ENCODE measurements around the gene SPART.
"Not testable (repeated sequence)": the region's sequence is repeated elsewhere in the genome, so short reads cannot be mapped to it uniquely, and the experiment has no call there.

Gene SPART

DNA sequence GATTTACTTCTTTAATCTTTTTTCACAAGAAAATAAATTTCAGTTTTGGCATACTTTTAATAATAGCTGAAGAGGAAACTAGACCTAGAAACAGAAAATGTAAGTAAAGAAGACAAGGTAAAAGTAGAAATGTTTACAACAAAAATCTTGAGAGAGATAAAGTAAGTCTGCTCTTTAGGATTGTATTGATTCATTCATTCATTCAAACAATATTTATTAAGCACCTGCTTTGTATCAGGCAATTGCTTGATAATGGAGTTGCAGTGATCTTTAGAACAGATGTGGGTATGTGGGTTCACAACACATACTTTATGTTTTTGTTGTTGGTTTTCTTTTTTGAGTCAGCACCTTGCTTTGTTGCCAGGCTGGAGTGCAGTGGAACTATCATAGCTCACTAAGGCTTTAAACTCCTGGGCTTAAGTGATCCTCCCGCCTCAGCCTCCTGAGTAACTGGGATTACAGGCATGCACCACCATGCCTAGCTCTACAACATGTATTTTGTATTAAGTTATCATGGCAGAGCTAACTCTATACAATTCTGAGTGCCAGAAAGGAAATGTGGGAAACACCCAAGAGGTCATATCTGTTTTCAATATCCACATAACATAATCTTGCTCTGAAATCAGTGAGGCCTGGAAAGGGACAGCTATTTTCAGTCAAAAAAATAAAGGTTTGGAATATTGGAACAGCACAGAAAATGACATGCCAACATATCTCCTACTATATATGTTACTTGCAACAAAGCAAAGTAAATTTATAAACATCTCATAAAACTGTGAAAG is 8.8 kb upstream of the SPART start:
- DNase-seq (ENCODE audit: low read depth in 3 of 3, low spot score in 1 of 3) = no peak

DNA sequence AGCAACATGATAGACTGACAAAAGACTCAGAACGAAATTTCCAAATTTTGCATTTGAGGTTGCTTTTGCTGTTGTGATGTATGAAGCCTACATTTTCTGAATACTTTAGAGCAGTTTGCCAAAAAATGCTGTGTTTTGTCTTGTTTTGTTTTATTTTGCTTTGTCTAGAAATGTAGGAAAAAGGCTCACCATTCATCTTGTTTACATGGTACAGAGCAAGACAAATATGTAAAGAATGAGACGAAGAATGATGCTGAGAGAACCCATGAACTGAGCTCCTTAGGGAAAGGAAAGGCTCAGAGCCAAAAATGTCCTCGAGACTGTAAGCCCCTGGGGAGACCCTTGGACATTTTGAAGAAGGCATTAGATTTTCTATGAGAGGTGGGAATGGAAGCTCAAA is 6.8 kb upstream of the SPART start:
- DNase-seq (ENCODE audit: low read depth in 3 of 3, low spot score in 1 of 3) = no peak

DNA sequence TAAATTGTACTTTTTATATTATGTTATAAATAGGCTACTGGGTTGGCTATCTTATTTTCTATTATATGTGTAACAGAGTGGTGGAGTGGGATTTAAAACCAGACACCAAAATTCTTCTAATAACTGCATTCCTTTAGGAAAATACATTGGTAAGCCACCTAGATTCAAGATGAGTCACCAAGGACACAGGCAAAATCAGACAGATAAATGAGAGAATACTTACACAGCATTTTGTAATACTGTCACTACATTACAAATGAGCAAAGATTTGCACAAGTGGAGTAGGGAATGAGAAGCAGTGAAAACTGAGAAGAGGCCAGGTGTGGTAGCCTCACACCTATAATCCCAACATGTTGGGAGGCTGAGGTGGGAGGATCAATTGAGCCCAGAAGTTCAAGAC is 6.2 kb upstream of the SPART start:
- DNase-seq (ENCODE audit: low read depth in 3 of 3, low spot score in 1 of 3) = no peak

DNA sequence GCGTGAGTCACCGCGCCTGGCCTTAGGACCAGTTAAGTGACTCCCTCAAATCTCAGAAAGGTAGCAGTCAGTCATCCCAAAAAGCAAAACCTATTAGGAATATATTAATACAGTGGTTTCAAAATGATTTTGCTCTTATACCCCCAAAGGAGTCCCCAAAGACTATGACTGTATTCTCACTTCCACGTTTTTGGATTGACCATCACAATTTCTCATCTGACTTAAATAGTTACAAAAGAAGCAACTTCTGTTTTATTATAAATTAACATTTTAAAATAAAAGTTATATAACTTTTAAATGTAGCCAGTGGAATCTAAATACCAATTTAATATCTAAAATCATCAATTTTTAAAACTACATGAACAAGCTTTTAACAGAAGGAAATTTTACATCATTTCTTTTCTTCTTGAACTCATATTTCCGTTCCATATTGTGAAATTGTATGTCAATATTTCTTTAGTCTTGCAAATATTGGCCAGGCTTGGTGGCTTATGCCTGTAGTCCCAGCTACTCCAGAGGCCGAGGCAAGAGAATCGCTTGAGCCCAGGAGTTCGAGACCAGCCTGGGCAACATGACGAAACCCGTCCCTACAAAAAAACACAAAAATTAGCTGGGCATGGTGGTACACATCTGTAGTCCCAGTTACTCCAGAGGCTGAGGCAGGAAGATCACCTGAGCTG is 1.5 kb upstream of the SPART start:
- DNase-seq (ENCODE audit: low read depth in 3 of 3, low spot score in 1 of 3) = no peak

DNA sequence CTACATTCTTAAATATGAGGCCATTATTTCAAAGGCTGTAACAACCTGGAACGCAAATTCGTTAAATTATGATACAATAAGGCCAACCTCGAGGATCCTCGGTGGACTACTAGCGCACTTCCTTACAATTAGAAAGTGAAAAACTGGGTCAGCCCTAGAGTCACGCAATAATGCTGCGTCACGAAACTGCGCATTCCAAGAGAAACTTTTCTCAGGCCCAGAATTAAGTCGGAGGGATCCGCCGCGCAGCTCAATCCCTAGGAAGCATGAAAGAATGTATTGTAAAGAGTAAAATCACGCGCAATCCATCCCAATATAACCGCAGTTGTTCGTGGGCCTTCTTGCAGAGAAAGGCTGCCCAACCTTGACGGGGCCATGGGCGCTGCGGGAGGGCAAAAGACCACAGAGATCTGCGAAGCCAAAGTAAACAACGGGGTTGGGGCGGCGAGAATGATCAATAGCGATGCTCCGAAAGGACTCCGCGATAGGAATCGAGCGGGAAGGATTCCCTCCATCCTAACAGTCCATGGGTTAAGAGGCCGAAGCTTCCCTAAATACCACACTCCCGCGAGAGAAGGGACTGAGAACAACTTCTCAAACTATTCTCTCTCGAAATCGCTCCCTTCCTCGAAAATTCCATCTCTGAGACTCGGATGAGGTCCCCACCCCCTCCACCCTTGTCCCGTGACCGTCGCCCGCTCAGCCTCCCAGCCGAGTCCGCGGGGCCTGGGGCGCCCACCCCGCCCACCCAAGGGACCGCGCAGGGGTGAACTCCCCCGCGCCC is 564 bp downstream of the SPART start:
- peak in 1 of 3 donors; percentile 10 for DNase-seq (ENCODE audit: low read depth in 3 of 3, low spot score in 1 of 3)

DNA sequence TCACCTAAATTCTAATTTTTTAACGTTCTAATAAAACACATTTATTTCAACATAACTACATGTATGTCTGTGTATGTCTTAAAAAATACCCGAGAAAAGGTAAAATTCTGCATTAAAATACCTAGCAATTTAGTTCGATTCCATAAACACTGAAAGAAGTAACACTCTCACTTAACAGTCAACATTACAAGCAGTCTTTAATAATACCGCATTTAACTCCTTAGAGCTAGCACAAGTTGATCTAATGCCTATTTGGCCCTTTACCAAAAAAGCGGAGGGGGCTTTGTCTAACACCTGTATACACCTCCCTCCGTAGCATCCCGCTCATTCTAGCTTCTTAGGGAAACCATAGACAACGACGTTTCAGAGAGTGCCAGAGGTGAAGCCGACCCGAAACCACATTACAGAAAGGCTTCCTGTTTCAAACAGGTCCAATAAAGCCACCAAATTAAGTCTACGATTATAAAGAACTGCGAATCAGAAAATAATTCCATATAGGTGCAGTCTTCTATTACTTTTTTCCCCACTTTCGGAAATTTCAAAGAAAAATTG is 1.2 kb downstream of the SPART start:
- DNase-seq (ENCODE audit: low read depth in 3 of 3, low spot score in 1 of 3) = no peak

DNA sequence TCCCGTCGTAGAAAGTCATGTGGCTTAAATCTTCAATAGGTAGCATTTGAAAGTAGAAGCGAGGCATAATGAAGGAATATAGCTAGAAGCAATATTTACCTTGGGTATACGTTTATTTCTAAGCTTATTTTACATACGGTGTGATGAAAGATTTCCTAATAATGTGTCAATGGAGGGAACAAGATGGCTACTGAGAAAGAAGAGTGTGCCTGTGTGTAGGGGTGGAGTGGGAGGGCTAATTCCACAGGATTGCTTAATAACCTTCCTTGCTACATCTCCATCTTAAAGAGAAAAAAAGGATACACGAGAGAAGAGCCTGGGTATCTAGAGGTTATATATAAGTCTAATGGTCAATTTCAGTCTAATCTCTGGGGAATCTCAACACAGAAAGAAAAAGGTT is 2.0 kb downstream of the SPART start:
- no peak for DNase-seq (ENCODE audit: low read depth in 3 of 3, low spot score in 1 of 3)

DNA sequence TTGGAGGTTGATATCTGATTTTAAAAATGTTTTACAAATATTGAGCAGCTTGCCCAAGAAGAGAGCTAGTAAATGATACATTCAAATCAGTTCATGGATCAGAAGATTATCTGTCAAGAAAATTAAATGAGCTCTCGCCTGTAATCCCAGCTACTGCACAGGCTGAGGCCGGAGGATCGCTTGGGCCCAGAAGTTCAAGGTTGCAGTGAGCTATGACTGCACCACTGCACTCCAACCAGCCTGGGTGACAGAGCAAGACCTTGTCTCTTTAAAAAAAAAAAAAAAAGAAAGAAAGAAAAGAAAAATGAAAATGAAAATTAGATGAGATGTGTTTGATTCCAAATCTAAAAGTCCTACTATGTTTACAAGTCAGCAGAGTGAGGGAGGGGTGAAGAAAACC is 2.4 kb downstream of the SPART start:
- DNase-seq (ENCODE audit: low read depth in 3 of 3, low spot score in 1 of 3) = no peak

DNA sequence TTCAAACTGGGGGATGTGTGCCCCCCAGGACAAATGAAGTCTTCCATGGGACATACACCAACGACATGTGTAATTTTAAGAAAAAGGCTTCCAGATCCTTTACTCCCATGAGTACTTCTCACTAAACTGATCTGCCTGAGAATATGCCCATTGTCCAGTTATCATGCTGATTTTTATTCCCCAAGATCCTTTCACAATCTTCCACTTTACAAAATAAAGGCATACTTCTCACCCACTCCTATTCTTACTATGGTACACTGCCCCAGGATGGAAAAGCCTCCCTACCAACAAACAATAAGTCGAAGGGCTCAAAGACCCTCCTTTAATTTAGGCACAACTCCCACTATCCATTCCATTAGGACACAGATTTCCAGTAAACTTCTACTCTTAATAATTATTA is 3.5 kb downstream of the SPART start:
- no peak for DNase-seq (ENCODE audit: low read depth in 3 of 3, low spot score in 1 of 3)

DNA sequence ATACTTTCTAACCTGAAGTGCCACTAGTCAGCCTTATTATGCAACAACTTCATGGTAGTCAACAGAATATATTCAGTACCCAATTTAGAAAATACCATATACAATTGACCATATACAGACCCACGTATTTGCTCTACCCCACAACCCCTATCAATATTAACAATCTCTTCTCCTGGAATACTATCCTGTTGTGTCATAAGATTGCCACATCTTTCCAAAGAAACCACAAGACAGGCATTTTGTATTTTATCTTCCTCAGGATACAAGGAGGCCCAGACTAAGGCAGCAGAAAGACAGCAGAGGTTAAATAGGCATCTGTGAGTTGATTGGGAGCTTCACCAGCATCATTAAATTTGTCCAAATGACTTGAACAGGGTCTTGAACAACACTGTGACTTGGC is 4.5 kb downstream of the SPART start:
- DNase-seq (ENCODE audit: low read depth in 3 of 3, low spot score in 1 of 3) = no peak

DNA sequence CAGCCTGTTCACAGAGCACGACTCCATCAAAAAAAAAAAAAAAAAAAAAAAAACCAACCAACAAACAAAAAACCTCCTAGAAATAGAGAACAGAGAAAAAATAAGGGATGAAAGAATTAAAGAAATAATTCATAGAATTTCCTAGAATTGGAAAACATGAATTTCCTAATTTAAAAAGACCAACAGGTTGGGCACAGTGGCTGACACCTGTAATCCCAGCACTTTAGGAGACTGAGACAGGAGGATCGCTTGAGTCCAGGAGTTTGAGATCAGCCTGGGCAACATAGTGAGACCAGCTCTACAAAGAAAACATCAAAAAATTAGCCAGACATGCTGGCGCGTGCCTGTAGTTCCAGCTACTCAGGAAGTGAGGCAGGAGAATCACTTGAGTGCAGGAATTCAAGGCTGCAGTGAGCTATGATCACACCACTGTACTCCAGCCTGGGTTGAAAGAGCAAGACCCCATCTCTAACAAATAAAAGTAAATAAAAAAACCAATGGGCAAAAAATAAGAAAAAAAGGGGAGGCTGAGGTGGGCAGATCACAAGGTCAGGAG is 6.5 kb downstream of the SPART start:
- no peak for DNase-seq (ENCODE audit: low read depth in 3 of 3, low spot score in 1 of 3)

DNA sequence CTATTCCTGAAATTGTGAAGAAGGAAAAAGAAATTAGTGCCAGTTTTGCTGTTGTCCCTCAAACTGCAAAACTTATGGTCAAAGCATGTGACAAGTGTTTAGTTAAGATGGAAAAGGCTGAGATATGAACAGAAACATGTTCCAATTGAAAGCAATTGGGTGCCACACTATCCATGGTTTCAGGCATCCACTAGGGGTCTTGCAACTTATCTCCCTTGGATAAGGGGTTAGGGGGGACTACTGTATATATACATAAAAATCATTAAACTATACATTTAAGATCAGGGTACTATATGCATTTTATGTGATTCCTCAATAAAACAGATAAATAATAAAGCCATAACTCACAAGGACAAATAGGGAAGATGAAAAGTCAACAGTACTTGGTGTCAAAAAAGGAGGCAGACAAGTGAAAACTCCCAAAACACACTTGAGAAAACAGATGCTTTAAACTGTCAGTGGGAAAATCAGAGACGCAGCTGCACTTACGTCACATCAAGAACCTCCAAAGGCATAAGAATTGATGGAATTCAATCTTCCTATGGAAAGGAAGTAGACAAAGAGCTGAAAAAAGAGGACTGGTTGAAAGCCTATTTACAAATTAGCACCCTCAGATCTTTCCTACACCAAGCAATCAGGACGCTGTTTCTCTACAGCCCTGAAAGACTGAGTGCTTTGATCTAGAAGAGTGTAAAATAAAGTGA is 8.1 kb downstream of the SPART start:
- DNase-seq (ENCODE audit: low read depth in 3 of 3, low spot score in 1 of 3) = no peak

DNA sequence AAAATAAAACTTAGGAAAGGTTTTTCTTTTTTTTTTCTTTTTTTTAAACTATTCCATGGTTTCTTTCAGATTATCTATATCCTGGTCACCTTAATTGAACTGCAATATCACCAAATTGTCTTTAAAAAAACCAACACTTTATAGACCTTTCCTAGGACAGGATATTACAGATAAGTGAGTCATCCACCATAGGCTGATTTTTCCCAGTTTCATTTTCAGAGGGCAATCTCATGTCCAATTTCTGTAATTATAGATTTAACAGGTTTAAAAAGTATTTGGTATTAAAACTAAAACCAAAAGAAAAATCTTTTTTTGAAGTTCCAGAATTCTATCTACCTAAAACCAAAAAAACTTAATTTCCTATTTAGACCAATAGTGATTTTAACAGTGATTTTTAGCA is 13.2 kb downstream of the SPART start:
- DNase-seq (ENCODE audit: low read depth in 3 of 3, low spot score in 1 of 3) = no peak

DNA sequence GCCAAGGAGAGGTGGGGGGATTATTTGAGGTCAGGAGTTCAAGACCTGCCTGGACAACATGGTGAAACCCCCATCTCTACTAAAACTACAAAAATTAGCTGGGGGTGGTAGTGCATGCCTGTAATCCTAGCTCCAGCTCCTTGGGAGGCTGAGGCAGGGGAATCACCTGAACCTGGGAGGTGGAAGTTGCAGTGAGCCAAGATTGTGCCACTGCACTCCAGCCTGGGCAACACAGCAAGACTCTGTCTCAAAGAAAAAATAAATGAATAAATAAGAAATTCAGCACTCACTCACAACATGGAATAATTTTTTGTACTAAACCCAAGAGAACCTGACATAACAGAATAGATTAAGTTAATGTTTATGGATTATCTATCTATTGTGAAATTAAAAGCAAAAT is 13.9 kb downstream of the SPART start:
- not testable (repeated sequence) for DNase-seq (ENCODE audit: low read depth in 3 of 3, low spot score in 1 of 3)

DNA sequence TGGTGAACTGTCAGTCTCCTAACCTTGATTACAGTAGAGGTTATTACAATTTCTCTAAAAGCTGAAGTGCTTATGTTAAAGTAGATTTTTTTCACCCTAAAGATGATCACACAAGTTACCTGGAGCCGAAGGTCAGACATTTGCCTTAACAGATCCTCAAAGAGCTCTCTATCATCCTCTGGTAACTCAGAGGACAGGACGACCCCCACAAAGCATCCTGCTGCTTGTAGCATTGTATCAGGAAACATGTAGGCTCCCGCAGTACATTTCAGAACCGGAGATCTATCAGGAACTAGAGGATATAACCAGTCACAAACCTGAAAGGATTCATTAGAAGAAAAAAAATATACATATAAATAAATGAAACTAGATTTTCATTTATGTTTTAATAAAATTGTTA is 14.9 kb downstream of the SPART start:
- no peak for DNase-seq (ENCODE audit: low read depth in 3 of 3, low spot score in 1 of 3)

DNA sequence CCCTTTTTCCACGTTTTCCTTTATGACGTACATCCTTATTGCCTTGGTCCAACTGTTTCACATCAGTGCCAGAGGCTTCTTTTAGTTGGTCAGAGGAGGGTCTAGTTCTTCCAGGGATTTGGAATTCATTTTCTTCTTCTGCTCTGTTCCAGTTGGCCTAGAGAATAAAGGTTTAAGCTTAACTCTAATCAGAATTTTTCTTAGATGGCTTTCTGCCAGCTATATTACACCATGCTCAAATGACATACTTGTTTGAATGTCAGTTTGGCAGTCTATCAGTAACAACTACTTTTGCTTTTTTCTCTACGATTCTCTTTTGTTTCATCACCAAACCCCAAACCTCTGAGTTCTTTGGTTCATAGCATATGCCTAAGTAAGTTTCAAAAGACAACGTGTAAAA is 16.8 kb downstream of the SPART start:
- no peak for DNase-seq (ENCODE audit: low read depth in 3 of 3, low spot score in 1 of 3)

DNA sequence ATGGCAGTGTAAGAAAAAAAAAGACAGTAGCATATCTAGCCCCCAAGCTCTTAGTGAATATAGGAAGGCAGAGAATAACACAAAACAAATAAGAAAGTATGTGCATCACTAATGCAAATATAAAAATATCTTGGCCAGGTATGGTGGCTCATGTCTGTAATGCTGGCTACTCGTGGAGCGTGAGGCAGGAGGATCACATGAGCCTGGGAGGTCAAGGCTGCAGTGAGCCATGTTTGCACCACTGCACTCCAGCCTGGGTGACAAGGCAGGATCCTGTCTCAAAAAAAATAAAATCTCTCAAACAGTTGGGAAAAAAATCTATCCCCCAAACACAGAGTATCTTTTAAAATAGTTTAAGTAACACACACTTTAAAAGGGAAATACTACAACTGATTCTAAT is 17.4 kb downstream of the SPART start:
- no peak for DNase-seq (ENCODE audit: low read depth in 3 of 3, low spot score in 1 of 3)

DNA sequence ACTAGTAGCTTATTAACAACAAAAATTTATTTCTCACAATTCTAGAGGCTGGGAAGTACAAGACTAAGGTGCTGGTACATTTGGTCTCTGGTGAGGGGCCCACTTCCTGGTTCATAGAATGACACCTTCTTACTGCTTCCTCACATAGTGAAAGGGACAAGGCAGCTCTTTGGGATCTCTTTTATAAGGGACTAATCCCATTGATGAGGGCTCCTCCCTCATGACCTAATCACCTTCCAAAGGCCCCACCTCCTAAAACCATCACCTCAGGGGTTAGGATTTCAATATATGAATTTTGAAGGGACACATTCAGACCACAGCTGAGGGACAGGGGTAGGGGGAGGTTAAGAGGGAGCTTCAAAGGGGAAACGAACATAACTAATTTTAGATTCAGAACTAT is 20.3 kb downstream of the SPART start:
- DNase-seq (ENCODE audit: low read depth in 3 of 3, low spot score in 1 of 3) = no peak

DNA sequence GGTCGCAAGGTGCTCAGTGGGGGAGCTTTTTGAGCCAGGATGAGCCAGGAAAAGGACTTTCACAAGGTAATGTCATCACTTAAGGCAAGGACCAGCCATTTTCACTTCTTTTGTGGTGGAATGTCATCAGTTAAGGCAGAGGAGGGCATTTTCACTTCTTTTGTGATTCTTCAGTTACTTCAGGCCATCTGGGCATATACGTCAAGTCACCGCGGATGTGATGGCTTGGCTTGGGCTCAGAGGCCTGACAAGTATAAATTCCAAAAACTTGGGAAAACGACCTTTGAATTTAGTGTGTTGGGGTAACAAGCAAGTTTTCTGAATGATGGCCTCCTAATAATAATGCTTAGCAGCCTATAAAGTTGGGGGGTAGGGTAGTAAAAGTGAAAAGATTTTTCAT is 21.3 kb downstream of the SPART start:
- not testable (repeated sequence) for DNase-seq (ENCODE audit: low read depth in 3 of 3, low spot score in 1 of 3)

DNA sequence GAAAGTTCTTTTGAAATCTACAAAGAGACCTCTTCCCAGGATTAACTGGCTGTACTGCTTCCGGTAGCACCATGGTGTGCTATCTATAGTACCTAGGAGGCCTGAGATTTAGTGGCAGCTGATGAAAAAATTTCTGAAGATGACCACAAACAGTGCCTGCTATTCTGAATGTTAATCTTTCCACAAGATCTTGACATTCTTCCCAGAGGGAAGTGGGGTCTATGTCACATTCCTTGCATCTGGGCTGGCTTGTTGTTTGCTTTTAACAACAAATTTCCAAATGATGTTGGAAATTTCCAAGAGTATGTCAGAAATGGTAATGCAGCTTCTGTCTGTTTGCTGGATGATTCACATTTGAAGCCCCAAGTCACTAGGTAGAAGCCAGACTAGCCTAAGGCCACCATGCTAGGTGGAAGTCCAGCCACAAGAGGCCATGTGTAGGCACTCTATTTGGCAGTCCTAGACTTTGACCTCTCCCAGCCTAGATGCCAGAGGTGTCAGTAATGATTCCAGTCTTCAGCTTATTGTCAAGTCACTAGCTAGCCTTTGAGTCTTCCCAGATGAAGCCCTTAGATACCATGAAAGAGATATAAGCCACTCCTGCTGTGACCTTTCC is 22.1 kb downstream of the SPART start:
- no peak for DNase-seq (ENCODE audit: low read depth in 3 of 3, low spot score in 1 of 3)

DNA sequence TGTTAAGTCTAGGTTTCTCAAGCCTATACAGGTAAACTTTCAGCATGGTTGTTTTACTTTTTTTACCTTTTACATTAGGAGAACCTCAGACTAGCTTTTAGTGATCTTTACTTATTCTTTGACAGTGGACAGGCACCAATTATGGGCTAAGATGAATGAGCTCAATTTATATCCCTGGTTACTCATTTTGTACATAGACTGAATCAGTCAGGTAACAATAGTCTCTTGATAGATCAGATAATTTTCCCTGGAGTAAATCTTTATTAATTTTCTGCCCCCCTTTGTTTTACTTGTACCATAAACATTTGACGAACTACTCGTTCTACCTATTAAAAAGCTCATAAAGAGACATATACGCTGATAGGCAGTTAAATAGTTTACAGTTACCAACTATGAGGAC is 22.8 kb downstream of the SPART start:
- no peak for DNase-seq (ENCODE audit: low read depth in 3 of 3, low spot score in 1 of 3)
